HG03457 (cell line): ENCODE measurements around the gene PRKAR1B.

Experiments used
- ATAC-seq: cut with Tn5 transposase; IDR thresholded peaks from one replicate; pipeline ENCODE4 v1.9.1; 2021; ENCODE audit warnings: moderate number of reproducible peaks; ENCODE audit not compliant: unreplicated experiment

The PRKAR1B gene

GRCh38 chr7:698515-699475, 28.3 kb downstream of the PRKAR1B start:
- ATAC-seq, result no peak

DNA sequence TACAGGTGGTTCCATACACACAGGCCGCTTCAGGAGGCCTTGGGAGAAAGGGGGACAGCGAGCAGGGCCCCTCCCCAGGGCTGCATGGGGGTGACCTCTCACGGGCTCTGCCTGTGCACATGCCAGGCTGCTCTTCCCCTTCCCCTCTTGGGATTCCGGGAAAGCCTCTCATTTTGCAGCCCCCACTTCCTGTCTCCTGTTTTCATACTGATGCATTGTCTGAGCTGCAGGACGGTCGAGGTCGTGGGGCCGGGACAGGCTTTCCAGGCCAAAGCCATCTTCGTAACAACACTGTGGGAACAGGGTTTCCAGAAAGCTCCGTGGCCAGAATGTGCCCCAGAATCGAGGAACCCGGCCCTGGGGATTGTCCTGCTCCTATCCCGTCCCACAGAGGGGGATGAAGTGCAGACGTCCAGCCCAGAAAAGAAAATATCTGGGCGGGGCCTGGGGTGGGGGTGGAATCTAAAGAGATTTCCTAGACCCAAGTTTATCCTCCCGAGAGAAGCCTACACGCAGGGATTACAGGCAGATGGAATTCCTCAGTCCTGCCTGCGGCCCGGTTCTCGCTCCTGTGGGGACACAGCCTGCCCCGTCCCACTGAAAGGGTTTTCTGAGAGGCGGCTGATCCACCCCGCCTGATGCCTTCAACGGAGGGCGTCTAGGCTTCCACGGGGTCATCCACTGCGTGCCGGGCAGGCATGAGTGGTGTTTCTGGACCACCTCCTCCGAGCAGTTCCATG, 30.1 kb downstream of the PRKAR1B start:
- ATAC-seq, result no peak

DNA sequence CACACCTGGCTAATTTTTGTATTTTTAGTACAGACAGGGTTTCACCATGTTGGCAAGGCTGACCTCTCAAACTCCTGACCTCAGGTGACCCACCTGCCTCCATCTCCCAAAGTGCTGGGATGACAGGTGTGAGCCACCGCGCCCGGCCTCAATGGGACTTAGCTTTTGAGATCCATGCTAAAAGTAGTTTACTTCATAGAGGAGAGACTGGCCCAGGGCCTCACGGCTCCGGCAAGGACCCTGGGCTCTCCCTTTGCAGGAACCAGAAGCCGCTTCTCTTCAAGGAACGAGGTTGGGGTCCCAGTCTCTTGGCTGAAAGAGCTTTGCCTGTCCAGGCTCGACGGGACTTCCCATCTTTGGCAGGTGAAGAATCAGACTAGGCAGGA, 30.7 kb downstream of the PRKAR1B start:
- no peak for ATAC-seq

DNA sequence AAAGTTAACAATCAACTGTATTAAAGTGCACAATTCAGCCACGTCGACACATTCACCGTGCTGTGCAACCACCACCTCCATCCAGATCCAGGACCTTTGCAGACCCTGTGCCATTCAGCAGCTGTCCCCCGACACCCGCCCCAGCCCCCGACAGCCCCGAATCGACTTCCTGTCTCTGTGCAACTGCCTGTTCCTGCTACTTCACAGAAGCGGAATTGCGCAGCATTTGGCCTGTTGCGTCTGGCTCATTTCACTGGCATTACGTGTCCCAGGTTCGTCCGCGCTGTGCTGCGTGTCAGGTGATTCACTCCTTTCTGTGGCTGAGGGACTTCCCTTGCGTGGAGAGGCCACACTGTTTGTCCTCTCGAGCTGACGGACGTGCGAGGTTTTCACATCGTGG, 33.8 kb downstream of the PRKAR1B start:
- ATAC-seq, result no peak

GRCh38 chr7:691361-692045, 35.6 kb downstream of the PRKAR1B start:
- ATAC-seq, result no peak

DNA sequence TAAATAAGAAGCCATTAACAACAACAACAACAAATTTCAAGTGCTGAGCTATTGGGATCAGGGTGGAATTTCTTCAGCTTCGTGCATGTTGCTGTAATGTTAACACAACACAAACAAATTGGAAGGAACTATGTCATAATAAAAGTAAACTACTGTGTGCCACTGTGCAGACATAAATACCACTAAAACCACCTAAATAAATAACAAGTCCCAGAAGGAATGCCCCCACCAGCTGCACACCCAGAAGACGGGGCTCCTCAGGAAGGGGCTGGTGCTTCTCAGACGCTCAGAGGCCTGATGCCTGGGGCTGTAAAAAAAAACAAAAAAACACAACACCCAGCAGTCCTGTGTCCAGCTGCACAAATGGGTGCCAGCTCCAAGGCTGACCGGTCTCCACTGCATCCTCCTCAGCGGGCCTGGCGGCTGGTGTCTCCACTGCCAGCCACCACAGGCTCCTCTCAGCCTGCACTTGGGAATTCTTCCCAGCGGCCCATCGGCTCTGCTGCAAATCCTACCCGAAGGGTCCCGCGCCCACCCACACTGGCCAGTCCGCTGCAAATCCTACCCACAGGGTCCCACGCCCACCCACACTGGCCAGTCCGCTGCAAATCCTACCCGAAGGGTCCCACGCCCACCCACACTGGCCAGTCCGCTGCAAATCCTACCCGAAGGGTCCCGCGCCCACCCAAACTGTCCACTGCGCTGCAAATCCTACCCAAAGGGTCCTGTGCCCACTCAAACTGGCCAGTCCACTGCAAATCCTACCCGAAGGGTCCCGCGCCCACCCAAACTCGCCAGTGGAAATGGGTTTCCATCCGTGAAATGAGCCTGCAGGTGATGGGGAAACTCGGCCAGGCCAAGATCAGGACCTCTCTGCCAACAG, 36.4 kb downstream of the PRKAR1B start:
- no peak for ATAC-seq

DNA sequence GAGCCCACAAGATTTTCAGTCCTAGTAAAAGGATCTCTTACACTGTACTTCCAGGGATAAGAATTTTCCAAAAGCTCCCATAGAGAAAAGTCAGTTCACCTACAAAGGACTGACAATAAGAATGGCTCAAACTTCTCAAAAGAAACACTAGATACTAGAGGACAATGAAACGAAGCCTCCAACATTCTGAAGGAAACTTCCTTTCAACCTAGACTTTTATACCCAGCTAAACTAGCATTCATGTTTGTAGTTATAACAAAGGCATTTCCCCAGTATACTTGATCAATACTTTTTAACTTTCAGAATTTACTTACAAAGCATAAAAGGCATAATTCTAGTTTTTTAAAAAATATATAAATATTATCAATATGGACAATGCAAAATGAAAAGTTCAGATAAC, 41.5 kb downstream of the PRKAR1B start:
- no peak for ATAC-seq

- no peak for ATAC-seq
Observed at GRCh38 chr7:684416-684815, 42.7 kb downstream of the PRKAR1B start.

DNA sequence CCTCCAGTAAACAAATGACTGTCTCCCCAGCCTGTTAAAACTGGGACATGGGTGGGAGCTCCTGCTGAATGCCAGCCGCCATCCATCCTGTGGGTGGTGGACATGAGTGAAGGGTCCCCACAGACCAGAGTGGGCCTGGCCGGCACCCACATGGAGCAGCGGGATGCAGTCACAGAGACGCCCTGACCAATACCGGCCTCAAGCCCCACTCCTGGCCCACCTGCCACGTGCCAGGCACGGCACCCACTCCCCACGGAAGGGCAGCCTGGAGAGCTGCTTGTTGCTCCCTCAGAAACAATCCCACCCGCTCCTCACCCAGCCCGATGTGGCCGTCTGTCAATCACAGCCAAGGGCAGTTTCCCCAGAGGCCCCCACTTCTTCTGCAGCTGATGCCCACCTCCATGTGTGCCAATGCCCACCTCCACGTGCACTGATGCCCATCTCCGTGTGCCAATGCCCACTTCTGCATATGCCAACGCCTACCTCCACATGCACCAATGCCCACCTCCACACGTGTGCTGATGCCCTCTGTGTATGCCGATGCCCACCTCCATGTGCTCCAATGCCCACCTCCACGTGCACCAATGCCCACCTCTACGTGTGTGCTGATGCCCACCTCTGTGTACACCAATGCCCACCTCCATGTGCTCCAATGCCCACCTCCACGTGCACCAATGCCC, 43.4 kb downstream of the PRKAR1B start:
- ATAC-seq, result no peak

DNA sequence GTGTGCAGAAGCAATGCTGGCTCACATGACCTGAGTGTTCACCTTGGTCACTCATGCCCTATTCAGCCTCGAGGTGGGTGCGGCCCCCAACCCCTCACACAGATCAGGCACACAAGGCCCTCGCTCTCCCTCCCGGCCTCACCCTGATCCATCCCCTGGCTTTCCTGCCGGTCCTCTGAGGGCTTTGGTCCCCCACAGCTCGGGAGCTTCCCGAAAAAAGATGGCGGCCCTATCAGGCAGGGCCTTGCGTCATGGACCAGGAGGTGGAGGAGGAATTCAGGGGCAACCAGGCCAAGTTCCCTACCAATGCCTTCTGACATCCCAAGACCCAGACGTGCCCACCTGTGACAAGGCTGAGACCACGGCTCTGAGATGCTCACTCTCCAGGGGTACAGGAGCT, 44.3 kb downstream of the PRKAR1B start:
- ATAC-seq, result no peak

DNA sequence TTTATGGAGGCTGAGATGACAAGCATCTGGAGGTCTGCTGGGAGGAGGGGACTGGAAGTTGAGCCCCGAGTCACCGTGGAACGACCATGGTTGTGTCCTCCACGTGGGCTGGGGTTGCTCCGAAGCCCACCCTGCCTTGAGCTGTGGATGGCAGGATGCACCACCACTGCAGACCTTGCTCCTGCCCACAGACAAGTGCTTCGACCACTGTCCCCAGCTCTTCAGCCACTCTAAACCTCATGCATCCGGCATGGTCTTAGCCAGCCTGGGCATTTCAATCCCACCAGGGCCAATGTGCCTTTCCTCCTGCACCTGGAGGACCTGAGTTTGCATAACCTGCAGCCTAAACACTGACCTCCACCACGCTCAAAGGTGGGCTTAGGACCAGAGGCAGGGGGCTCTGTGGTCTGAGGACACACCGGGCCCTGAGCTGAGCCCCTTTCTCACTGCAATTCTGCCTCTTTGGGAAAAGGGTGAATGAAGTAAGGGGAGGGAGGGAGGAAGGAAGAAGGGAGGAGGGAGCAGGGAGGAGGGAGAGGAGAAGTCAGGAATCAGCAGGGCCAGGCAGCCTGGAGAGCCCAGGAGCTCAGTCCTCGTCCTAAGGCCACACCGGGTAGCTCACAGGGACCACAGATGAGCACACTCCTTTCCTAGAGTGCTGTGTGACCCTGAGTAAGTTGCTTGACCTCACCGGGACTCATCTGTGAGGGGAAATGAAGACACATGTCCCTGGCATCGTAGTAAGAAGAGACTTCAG, 45.4 kb downstream of the PRKAR1B start:
- ATAC-seq, result no peak

DNA sequence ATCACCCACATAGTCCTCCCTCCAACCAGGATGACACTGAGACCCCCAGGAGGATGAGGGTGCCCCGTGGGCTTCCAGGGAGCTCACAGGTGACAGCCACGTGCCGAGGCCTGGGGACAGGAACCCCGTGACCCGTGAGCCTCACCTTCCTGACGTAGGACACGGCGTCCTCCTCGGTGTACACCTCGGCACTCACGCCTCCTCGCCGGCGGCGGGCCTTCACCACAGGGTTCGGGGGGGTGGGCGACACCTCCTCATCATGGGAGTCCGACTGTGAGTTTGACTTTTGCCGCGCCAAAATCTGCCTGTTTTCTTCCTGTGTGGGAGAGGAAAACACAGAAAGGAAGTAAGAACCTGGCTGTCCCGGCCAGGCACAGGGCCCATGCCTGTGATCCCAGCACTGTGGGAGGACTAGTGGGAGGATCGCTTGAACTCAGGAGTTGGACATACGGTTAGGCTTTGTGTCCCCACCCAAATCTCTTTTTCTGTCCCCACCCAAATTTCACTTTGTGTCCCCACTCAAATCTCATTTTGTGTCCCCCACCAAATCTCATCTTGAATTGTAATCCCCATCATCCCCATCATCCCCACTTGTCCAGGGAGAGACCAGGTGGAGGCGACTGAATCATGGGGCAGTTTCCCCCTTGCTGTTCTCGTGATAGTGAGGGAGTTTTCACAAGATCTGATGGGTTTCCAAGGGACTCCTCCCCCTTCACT, 46.5 kb downstream of the PRKAR1B start:
- ATAC-seq, result no peak

DNA sequence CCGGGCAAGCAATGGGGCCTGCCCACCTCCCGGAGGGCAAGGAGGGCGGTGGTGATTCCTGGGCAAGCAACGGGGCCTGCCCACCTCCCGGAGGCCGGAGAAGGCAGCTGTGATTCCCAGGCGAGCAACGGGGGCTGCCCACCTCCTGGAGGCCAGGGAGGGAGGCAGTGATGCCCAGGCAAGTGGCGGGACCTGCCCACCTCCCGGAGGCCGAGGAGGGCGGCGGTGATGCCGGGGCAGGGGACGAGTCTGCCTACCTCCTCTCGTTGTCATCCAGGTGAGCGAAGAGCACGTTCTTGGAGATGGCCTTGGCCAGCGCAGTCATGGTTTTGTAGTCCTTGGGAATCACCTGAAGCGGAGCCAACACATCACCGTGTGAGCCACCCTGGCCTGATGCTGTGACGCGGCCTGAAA, 50.1 kb downstream of the PRKAR1B start:
- no peak for ATAC-seq

DNA sequence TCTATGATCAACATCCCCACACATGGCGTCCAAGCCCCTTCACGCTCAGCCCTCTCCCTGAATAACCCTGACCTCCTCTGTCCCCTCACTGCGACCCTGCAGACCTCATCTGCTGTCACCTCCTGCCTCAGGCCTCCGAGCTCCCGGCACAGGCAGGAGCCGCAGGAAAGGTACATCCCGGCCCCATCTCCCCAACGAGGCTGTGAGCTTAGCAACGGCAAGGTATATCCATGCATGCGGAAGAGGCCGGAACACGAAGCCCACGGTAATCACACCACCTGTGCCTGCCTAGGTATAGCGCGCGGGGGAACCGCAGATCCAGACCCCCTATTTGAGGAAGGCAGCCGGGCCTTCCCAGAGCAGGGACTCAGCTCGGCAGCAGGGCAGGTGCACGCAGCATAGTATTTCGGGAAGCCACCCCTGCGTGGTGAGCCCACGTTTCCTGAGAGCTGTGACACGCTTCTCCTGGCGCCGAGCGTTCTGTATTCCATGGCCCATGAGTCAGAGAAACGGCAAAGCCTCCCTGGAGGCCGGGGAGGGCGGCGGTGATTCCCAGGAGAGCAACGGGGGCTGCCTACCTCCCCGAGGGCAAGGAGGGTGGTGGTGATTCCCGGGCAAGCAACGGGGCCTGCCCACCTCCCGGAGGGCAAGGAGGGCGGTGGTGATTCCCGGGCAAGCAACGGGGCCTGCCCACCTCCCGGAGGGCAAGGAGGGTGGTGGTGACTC, 50.7 kb downstream of the PRKAR1B start:
- no peak for ATAC-seq

DNA sequence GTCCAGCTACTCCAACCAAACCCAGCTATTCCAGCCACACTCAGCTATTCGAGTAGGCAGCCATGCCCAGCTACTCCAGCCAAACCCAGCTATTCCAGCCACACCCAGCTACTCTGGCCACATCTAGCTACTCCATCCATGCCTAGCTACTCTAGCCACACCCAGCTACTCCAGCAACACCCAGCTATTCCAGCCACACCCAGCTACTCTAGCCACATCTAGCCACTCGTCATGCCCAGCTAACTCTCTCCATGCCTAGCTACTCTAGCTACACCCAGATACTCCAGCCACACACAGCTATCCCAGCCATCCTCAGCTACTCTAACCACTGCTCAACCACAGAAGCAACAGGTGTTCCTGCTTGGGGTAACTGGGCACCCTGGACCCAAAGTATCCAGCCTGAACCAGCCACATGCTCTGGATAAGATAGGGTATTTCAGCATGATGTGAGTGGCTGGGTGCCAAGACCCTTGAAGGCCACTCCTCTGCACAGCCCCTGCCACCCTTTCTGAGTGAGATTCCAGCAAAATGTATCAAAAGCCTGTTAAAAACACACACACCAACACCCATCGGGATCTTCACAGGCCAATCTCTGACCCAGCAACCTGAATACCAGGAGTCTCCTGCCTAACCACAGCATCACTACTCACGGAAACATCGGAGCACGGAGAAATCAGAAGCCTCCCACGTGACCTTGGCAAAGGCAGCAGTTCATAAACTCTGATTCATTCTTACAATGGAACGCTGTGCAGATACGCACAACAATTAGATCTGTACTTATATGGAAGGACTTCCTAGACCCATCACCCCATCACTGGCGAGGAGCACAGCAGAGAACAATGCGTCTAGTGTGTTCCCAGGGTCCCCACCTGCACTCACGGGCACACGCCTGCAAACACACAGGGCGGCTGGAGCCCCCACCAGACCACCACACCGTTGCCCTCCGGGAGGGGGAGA, 52.3 kb downstream of the PRKAR1B start:
- ATAC-seq, result no peak

- ATAC-seq, result no peak
Observed at GRCh38 chr7:673681-674453, 53.2 kb downstream of the PRKAR1B start.
